ENCODE data around the gene CNN2. TPM values are rescaled to one million over a fixed set of nuclear protein-coding genes. Genes with fewer than 3 reads are reported as not detected.

The CNN2 gene
- total RNA-seq, 6 experiments from 2014 or later, result 16.4 to 53.8 (median 22.2) TPM

- H3K9me3 ChIP-seq, result peaks cover 0 to 4% (median 1%) of the 10 kb centered on the region in 4 donors
- no peak for DNase-seq
- intact Hi-C loops (cut with DNase I), result no loop called here
- peaks cover 0 to 6% (median 0%) of the 10 kb centered on the region in 4 donors for H3K4me1 ChIP-seq
- no peak for ATAC-seq
- H3K27ac ChIP-seq, result no peak overlapping the region
- H3K36me3 ChIP-seq, result no peaks in the 10 kb centered on the region
- H3K4me3 ChIP-seq, result no peak overlapping the region
- no peaks in the 10 kb centered on the region for H3K27me3 ChIP-seq
- TF ChIP-seq POLR2A (IDR thresholded peaks at IDR 0.05), result no peak
- no peak for TF ChIP-seq CTCF (IDR thresholded peaks at IDR 0.05)
- WGBS (ENCODE audit: insufficient coverage, low coverage, low lambda C conversion rate, missing lambda C conversion rate), result 86% methylated on average over 15 of the region's 17 CpGs
Measured at GRCh38 chr19:1062387-1063029, 36.1 kb downstream of the CNN2 start.

GRCh38 chr19:1063030-1063908 lies 36.9 kb downstream of the CNN2 start:
- Histone ChIP-seq H3K4me1 (peaks cover 0 to 6% (median 0%) of the 10 kb centered on the region in 4 donors), H3K9me3 (peaks cover 0 to under 1% (median 0%) of the 10 kb centered on the region in 4 donors), H3K4me3 (no peak overlapping the region), H3K36me3 (no peaks in the 10 kb centered on the region), H3K27ac (no peak overlapping the region), H3K27me3 (no peaks in the 10 kb centered on the region)
- WGBS (ENCODE audit: insufficient coverage, low coverage, low lambda C conversion rate, missing lambda C conversion rate), result 93% methylated on average over 19 of the region's 37 CpGs
- ATAC-seq, result no peak
- peak in 1 of 3 donors; percentile 58 for DNase-seq
- intact Hi-C loops (cut with DNase I), result no loop called here
- no peak for TF ChIP-seq CTCF (IDR thresholded peaks at IDR 0.05)
- no peak for TF ChIP-seq POLR2A (IDR thresholded peaks at IDR 0.05)

GRCh38 chr19:1063909-1064660 lies 37.7 kb downstream of the CNN2 start:
- H3K36me3 ChIP-seq, result no peaks in the 10 kb centered on the region
- H3K4me1 ChIP-seq, result peaks cover 0 to 6% (median 0%) of the 10 kb centered on the region in 4 donors
- no peak overlapping the region for H3K4me3 ChIP-seq
- no peak overlapping the region for H3K27ac ChIP-seq
- intact Hi-C loops (cut with DNase I), result no loop called here
- H3K9me3 ChIP-seq, result no peaks in the 10 kb centered on the region
- no peak for ATAC-seq
- peak in 2 of 3 donors; percentile 23 to 53 for DNase-seq
- WGBS (ENCODE audit: insufficient coverage, low coverage, low lambda C conversion rate, missing lambda C conversion rate), result 79% methylated on average over 25 of the region's 37 CpGs
- TF ChIP-seq CTCF (IDR thresholded peaks at IDR 0.05) (no peak), POLR2A (IDR thresholded peaks at IDR 0.05) (no peak)
- no peaks in the 10 kb centered on the region for H3K27me3 ChIP-seq
